HepG2 (cell line): Measurements from ENCODE around the gene CARMIL3. TPM values are rescaled to one million over a fixed set of nuclear protein-coding genes. Genes with fewer than 3 reads are reported as not detected.

Experiments used
- ATF7 ChIP-seq, 2 experiments: fragments of 450-650 bp in 1 of 2; sonication (generic) in 1 of 2; formaldehyde crosslinking in 1 of 2; IDR thresholded peaks; 2 replicates each; pipeline versions ENCODE4 v1.4.0 to v1.6.1; 2016 to 2020; ENCODE audit warnings: antibody characterized with exemption in 1 of 2, mild to moderate bottlenecking in 1 of 2, missing genetic modification reagents in 1 of 2
- CHD4 ChIP-seq: fragments of 200-600 bp; sonication (generic); IDR thresholded peaks from 2 replicates; pipeline ENCODE4 v1.7.0; 2017; ENCODE audit warnings: mild to moderate bottlenecking, low read length, borderline replicate concordance
- MTF2 ChIP-seq: sonication (generic); formaldehyde crosslinking; IDR thresholded peaks from 2 replicates; pipeline ENCODE4 v1.5.0; 2020; ENCODE audit warnings: missing genetic modification reagents, borderline replicate concordance
- NFE2 ChIP-seq: sonication (generic); formaldehyde crosslinking; IDR thresholded peaks from 2 replicates; pipeline ENCODE4 v1.4.0; 2020; ENCODE audit warnings: missing genetic modification reagents
- SAP130 ChIP-seq: IDR thresholded peaks from 2 replicates; pipeline ENCODE4 v1.6.1; 2016; ENCODE audit warnings: low read depth
- SETDB1 ChIP-seq: sonication (generic); formaldehyde crosslinking; IDR thresholded peaks from 2 replicates; pipeline ENCODE4 v1.5.1; 2020; ENCODE audit warnings: missing genetic modification reagents, mild to moderate bottlenecking, borderline replicate concordance
- YEATS2 ChIP-seq: sonication (generic); formaldehyde crosslinking; IDR thresholded peaks from 2 replicates; pipeline ENCODE4 v1.4.0; 2020; ENCODE audit warnings: missing genetic modification reagents, borderline replicate concordance
- ZNF652 ChIP-seq: IDR thresholded peaks from 2 replicates; pipeline ENCODE4 v1.6.1; 2016; ENCODE audit warnings: low read depth, borderline replicate concordance
- ZNF768 ChIP-seq: sonication (generic); formaldehyde crosslinking; IDR thresholded peaks from 2 replicates; pipeline ENCODE4 v1.4.0; 2020; ENCODE audit warnings: missing genetic modification reagents
- polyA plus RNA-seq, 8 experiments: library from polyadenylated mRNA; depleted of rRNA in 3 of 8; stranded (reverse) in 7 of 8; unstranded in 1 of 8; fragments of >200 nt; fragmentation: Illumina TruSeq in 4 of 8; extraction: Trizol in 4 of 8; gene quantifications; 2 replicates each; pipeline versions ENCODE4 v1.2.1 to v1.2.3, GENCODE V29; 2011 to 2016; ENCODE audit warnings: low read depth in 4 of 8, missing spikeins in 1 of 8, mixed read lengths in 1 of 8; ENCODE audit not compliant: insufficient read depth in 1 of 8
- total RNA-seq, 5 experiments: library from RNA; depleted of rRNA; stranded (reverse); fragments of >200 nt; fragmentation: Illumina TruSeq; extraction: Trizol; gene quantifications; 2 replicates each; pipeline ENCODE4 v1.2.3, GENCODE V29; 2016; ENCODE audit warnings: low read depth in 1 of 5
- TF ChIP-seq, protein P1 (sequence below): sonication (generic); formaldehyde crosslinking; IDR thresholded peaks from 2 replicates; pipeline ENCODE4 v1.4.0; 2020; ENCODE audit warnings: missing genetic modification reagents, borderline replicate concordance
- TF ChIP-seq, protein P2 (sequence below): sonication (generic); formaldehyde crosslinking; IDR thresholded peaks from 2 replicates; pipeline ENCODE4 v1.4.0; 2020; ENCODE audit warnings: missing genetic modification reagents
- TF ChIP-seq, protein P3 (sequence below): sonication (generic); formaldehyde crosslinking; IDR thresholded peaks from 2 replicates; pipeline ENCODE4 v1.4.0; 2020; ENCODE audit warnings: low read depth, mild to moderate bottlenecking, missing genetic modification reagents
- TF ChIP-seq, protein P4 (sequence below): sonication (generic); formaldehyde crosslinking; IDR thresholded peaks from 2 replicates; pipeline ENCODE4 v1.5.1; 2020; ENCODE audit warnings: missing genetic modification reagents, mild to moderate bottlenecking, borderline replicate concordance
- TF ChIP-seq, protein P5 (sequence below): IDR thresholded peaks from 2 replicates; pipeline ENCODE4 v1.6.1; 2016; ENCODE audit warnings: low read depth, missing genetic modification reagents, missing compliant biosample characterization

Gene CARMIL3
- total and polyA plus RNA-seq, 2 of the 13 experiments (the other 11 are each of a cell fraction or from before 2014, with no cell fraction given) = 0.27 to 0.55 TPM

DNA sequence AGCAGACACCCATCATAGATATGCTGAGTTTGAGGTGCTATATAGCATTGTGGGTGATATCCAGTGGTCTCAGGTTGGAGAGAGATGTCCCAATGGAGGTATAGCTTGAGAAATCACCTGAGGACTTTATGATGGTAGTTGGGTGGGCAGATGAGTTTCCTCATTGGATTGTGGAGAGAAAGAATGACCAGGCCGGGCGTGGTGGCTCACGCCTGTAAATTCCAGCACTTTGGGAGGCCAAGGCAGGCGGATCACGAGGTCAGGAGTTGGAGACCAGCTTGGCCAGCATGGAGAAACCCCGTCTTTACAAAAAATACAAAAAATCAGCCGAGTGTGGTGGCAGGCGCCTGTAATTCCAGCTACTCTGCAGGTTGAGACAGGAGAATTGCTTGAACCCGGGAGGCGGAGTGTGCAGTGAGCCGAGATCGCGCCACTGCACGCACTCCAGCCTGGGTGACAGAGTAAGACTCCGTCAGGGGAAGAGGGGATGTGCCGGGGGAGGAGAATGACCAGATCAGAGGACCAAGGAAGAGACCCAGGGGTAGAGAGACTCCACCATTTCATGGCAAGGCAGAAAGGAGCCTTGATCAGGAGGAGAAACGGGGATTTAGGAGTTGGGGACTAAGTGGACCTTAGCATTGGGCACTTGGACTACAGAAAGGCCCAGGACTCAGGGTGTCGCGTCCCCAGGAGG, 41.5 kb downstream of the CARMIL3 start (continued):
- TF ChIP-seq, protein P1, sequence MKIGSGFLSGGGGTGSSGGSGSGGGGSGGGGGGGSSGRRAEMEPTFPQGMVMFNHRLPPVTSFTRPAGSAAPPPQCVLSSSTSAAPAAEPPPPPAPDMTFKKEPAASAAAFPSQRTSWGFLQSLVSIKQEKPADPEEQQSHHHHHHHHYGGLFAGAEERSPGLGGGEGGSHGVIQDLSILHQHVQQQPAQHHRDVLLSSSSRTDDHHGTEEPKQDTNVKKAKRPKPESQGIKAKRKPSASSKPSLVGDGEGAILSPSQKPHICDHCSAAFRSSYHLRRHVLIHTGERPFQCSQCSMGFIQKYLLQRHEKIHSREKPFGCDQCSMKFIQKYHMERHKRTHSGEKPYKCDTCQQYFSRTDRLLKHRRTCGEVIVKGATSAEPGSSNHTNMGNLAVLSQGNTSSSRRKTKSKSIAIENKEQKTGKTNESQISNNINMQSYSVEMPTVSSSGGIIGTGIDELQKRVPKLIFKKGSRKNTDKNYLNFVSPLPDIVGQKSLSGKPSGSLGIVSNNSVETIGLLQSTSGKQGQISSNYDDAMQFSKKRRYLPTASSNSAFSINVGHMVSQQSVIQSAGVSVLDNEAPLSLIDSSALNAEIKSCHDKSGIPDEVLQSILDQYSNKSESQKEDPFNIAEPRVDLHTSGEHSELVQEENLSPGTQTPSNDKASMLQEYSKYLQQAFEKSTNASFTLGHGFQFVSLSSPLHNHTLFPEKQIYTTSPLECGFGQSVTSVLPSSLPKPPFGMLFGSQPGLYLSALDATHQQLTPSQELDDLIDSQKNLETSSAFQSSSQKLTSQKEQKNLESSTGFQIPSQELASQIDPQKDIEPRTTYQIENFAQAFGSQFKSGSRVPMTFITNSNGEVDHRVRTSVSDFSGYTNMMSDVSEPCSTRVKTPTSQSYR = 0 out of 2 replicates have a peak, but pooled peaks have one; percentile 5
- TF ChIP-seq, protein P2, sequence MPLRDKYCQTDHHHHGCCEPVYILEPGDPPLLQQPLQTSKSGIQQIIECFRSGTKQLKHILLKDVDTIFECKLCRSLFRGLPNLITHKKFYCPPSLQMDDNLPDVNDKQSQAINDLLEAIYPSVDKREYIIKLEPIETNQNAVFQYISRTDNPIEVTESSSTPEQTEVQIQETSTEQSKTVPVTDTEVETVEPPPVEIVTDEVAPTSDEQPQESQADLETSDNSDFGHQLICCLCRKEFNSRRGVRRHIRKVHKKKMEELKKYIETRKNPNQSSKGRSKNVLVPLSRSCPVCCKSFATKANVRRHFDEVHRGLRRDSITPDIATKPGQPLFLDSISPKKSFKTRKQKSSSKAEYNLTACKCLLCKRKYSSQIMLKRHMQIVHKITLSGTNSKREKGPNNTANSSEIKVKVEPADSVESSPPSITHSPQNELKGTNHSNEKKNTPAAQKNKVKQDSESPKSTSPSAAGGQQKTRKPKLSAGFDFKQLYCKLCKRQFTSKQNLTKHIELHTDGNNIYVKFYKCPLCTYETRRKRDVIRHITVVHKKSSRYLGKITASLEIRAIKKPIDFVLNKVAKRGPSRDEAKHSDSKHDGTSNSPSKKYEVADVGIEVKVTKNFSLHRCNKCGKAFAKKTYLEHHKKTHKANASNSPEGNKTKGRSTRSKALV (CRISPR knock-in tag) = peak; percentile 19; the same call in 1 of the 2 replicates
- no peak for TF ChIP-seq MTF2 (CRISPR knock-in tag)
- no peak for TF ChIP-seq YEATS2 (CRISPR knock-in tag)
- TF ChIP-seq ATF7 (IDR thresholded peaks at IDR 0.05) = no peak
- TF ChIP-seq ATF7 (CRISPR knock-in tag; IDR thresholded peaks at IDR 0.05) = peak; percentile 83; the same call in 1 of the 2 replicates
- no peak for TF ChIP-seq SETDB1 (CRISPR knock-in tag)
- peak; percentile 71; the same call in 1 of the 2 replicates for TF ChIP-seq CHD4
- TF ChIP-seq SAP130 = no peak
- TF ChIP-seq, protein P3, sequence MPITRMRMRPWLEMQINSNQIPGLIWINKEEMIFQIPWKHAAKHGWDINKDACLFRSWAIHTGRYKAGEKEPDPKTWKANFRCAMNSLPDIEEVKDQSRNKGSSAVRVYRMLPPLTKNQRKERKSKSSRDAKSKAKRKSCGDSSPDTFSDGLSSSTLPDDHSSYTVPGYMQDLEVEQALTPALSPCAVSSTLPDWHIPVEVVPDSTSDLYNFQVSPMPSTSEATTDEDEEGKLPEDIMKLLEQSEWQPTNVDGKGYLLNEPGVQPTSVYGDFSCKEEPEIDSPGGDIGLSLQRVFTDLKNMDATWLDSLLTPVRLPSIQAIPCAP (CRISPR knock-in tag) = 0 out of 2 replicates have a peak, but pooled peaks have one; percentile 10
- TF ChIP-seq, protein P4, sequence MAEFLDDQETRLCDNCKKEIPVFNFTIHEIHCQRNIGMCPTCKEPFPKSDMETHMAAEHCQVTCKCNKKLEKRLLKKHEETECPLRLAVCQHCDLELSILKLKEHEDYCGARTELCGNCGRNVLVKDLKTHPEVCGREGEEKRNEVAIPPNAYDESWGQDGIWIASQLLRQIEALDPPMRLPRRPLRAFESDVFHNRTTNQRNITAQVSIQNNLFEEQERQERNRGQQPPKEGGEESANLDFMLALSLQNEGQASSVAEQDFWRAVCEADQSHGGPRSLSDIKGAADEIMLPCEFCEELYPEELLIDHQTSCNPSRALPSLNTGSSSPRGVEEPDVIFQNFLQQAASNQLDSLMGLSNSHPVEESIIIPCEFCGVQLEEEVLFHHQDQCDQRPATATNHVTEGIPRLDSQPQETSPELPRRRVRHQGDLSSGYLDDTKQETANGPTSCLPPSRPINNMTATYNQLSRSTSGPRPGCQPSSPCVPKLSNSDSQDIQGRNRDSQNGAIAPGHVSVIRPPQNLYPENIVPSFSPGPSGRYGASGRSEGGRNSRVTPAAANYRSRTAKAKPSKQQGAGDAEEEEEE (CRISPR knock-in tag) = no peak; the same call in none of the 2 replicates
- TF ChIP-seq NFE2 = no peak
- peak; percentile 14; the same call in 1 of the 2 replicates for TF ChIP-seq ZNF768
- no peak for TF ChIP-seq ZNF652 (CRISPR knock-in tag)
- TF ChIP-seq, protein P5, sequence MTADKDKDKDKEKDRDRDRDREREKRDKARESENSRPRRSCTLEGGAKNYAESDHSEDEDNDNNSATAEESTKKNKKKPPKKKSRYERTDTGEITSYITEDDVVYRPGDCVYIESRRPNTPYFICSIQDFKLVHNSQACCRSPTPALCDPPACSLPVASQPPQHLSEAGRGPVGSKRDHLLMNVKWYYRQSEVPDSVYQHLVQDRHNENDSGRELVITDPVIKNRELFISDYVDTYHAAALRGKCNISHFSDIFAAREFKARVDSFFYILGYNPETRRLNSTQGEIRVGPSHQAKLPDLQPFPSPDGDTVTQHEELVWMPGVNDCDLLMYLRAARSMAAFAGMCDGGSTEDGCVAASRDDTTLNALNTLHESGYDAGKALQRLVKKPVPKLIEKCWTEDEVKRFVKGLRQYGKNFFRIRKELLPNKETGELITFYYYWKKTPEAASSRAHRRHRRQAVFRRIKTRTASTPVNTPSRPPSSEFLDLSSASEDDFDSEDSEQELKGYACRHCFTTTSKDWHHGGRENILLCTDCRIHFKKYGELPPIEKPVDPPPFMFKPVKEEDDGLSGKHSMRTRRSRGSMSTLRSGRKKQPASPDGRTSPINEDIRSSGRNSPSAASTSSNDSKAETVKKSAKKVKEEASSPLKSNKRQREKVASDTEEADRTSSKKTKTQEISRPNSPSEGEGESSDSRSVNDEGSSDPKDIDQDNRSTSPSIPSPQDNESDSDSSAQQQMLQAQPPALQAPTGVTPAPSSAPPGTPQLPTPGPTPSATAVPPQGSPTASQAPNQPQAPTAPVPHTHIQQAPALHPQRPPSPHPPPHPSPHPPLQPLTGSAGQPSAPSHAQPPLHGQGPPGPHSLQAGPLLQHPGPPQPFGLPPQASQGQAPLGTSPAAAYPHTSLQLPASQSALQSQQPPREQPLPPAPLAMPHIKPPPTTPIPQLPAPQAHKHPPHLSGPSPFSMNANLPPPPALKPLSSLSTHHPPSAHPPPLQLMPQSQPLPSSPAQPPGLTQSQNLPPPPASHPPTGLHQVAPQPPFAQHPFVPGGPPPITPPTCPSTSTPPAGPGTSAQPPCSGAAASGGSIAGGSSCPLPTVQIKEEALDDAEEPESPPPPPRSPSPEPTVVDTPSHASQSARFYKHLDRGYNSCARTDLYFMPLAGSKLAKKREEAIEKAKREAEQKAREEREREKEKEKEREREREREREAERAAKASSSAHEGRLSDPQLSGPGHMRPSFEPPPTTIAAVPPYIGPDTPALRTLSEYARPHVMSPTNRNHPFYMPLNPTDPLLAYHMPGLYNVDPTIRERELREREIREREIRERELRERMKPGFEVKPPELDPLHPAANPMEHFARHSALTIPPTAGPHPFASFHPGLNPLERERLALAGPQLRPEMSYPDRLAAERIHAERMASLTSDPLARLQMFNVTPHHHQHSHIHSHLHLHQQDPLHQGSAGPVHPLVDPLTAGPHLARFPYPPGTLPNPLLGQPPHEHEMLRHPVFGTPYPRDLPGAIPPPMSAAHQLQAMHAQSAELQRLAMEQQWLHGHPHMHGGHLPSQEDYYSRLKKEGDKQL (CRISPR knock-in tag) = no peak
